ENCODE data around the gene RBM11. TPM values are rescaled to one million over a fixed set of nuclear protein-coding genes. Genes with fewer than 3 reads are reported as not detected.

RBM11 gene
- total RNA-seq, 3 donors from 2014 or later: 0.65 to 1.9 (median 1.6) TPM

DNA sequence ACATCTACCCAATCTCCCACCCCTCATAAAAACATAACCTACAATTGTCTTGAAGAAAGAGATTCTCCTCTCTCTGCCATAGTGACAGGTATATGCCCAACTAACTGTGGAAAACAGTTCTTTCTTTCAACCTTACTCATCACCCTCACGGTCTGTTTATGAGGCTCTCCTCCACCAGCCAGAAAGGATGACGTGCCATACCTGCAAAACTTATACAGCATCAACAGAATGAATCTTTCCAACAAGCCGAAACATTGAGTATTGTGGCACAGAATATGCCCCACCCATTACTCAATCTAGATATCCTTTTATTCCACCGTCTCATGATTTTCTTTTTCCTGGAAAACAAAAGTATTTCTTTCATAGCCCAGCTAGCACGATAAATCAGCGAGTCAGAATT, 55.7 kb downstream of the RBM11 start:
- TF ChIP-seq, protein P1, sequence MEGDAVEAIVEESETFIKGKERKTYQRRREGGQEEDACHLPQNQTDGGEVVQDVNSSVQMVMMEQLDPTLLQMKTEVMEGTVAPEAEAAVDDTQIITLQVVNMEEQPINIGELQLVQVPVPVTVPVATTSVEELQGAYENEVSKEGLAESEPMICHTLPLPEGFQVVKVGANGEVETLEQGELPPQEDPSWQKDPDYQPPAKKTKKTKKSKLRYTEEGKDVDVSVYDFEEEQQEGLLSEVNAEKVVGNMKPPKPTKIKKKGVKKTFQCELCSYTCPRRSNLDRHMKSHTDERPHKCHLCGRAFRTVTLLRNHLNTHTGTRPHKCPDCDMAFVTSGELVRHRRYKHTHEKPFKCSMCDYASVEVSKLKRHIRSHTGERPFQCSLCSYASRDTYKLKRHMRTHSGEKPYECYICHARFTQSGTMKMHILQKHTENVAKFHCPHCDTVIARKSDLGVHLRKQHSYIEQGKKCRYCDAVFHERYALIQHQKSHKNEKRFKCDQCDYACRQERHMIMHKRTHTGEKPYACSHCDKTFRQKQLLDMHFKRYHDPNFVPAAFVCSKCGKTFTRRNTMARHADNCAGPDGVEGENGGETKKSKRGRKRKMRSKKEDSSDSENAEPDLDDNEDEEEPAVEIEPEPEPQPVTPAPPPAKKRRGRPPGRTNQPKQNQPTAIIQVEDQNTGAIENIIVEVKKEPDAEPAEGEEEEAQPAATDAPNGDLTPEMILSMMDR (IDR thresholded peaks at IDR 0.05): no peak
- DNase-seq (no peak), ATAC-seq (no peak)
- intact Hi-C loops (cut with DNase I, micrococcal nuclease): no loop called here
- H3K9me3 ChIP-seq: no peaks in the 10 kb centered on the region
- no peaks in the 10 kb centered on the region for H3K36me3 ChIP-seq (ENCODE audit: low read depth)
- no peak overlapping the region for H3K4me3 ChIP-seq
- H3K4me1 ChIP-seq (ENCODE audit: low read depth): peaks cover 15% of the 10 kb centered on the region

- DNase-seq (peak; percentile 95 to 97 (median 95)), ATAC-seq (peak; percentile 96)
- Histone ChIP-seq H3K4me1 (ENCODE audit: low read depth) (peaks cover 12% of the 10 kb centered on the region), H3K36me3 (ENCODE audit: low read depth) (no peaks in the 10 kb centered on the region), H3K4me3 (no peak overlapping the region), H3K9me3 (no peaks in the 10 kb centered on the region)
- TF ChIP-seq, protein P1 (IDR thresholded peaks at IDR 0.05): no peak
- intact Hi-C loops (cut with DNase I, micrococcal nuclease): no loop called here
Observed at GRCh38 chr21:14273736-14274538, 58.0 kb downstream of the RBM11 start.

DNA sequence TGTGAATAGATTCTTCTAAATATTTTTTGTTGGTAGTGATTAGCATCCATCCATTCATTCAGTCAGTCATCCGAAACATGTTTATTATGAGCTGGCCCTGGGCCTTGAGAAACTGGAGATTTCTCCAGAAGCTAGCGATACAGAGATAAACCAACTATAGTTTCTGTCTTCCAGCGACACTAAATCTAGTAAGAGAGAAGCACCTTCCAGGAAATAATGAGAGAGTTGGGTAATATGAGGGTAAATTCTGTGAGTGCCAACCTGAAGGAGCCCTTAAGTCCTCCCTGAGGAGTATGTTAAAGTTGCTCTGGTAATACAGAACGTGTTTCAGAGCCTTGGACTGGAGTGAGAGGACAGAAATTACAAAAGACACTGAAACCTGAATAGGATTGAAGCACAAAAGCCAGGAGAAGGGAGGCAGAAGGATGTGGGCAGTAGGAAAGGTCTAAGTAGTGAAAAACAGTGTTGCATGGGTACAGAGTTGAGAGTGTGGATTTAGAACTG, 59.8 kb downstream of the RBM11 start:
- no peaks in the 10 kb centered on the region for H3K9me3 ChIP-seq
- intact Hi-C loops (cut with DNase I, micrococcal nuclease): no loop called here
- no peaks in the 10 kb centered on the region for H3K36me3 ChIP-seq (ENCODE audit: low read depth)
- TF ChIP-seq, protein P1 (IDR thresholded peaks at IDR 0.05): no peak
- ATAC-seq: no peak
- no peak for DNase-seq
- H3K4me3 ChIP-seq: no peak overlapping the region
- peaks cover 12% of the 10 kb centered on the region for H3K4me1 ChIP-seq (ENCODE audit: low read depth)

Other genes starting within 250 kb of the RBM11 start
- gene LIPI, start 5.2 kb upstream of the RBM11 start, total RNA-seq: not detected
- 10 to 100 TPM in 2 of 3 donors, 1 to 10 TPM in 1; 7.7 to 18.4 (median 13.3) TPM for gene HSPA13, start 167.0 kb downstream of the RBM11 start, total RNA-seq